ENCODE data around the gene CCT7. TPM values are rescaled to one million over a fixed set of nuclear protein-coding genes. Genes with fewer than 3 reads are reported as not detected.
"Not testable (repeated sequence)": the region's sequence is repeated elsewhere in the genome, so short reads cannot be mapped to it uniquely, and the experiment has no call there.

The CCT7 gene
- total and polyA plus RNA-seq, 2 donors (not counting 3 experiments of a cell fraction or from before 2014, with no cell fraction given) = 343 to 362 TPM

- DNase-seq (ENCODE audit: low read depth, low spot score) (no peak), FAIRE-seq (no peak)
- ChIA-PET CTCF (interaction anchor here (0.8 to 3.3 kb wide), 3 partner anchors 10 to 304 kb away, joined by 3 to 10 read pairs (median 7); no protein-coding TSS in a partner anchor), POLR2A (interaction anchor here (0.7 kb wide), 1 partner anchor 134 kb away, joined by 4 read pairs; no protein-coding TSS in a partner anchor)
- H3K4me2 ChIP-seq (ENCODE audit: insufficient read depth, low read length) = no peak overlapping the region
- H3K27me3 ChIP-seq (ENCODE audit: control insufficient read depth in 2 of 2, insufficient read depth in 2 of 2, low read length in 2 of 2) = peaks cover 26 to 36% of the 10 kb centered on the region in 2 experiments
- no peak overlapping the region for H3K9ac ChIP-seq (replicated peaks; ENCODE audit: extremely low read depth, insufficient read depth, low read length)
- H3K4me3 ChIP-seq (replicated peaks in 1 of 3; ENCODE audit: insufficient read depth in 1 of 3, low read depth in 1 of 3, low read length in 3 of 3) = no peak overlapping the region
- H3K4me1 ChIP-seq (ENCODE audit: control insufficient read depth, extremely low read depth, insufficient read depth, low read length) = peaks cover under 1% of the 10 kb centered on the region
- H3K36me3 ChIP-seq (ENCODE audit: control insufficient read depth in 2 of 2, extremely low read depth in 1 of 2, insufficient read depth in 2 of 2, low read length in 2 of 2) = no peaks in the 10 kb centered on the region
- H2AFZ ChIP-seq (ENCODE audit: low read depth, low read length) = no peak overlapping the region
- H3K79me2 ChIP-seq (ENCODE audit: control insufficient read depth, insufficient read depth, low read length) = no peaks in the 10 kb centered on the region
- no peak overlapping the region for H3K27ac ChIP-seq (ENCODE audit: insufficient read depth, low read depth, low read length)
- no peaks in the 10 kb centered on the region for H3K9me3 ChIP-seq (replicated peaks; ENCODE audit: control insufficient read depth, insufficient read depth, low read length)
- no TSS peak for BruUV-seq (replicated peaks)
- TF ChIP-seq POLR2A (IDR thresholded peaks at IDR 0.05; ENCODE audit: low read depth, low read length) (no peak), GATA2 (IDR thresholded peaks at IDR 0.05; ENCODE audit: insufficient read depth, insufficient read length, low read depth, low read length) (no peak), JUN (IDR thresholded peaks at IDR 0.05; ENCODE audit: borderline replicate concordance, insufficient read depth, insufficient read length, low read depth) (no peak), FOS (IDR thresholded peaks at IDR 0.05; ENCODE audit: borderline replicate concordance, insufficient read depth, low read length) (no peak), MYC (IDR thresholded peaks at IDR 0.05; ENCODE audit: low read depth, low read length) (no peak)
- dilution Hi-C loops (cut with MboI; ENCODE audit: extremely low pct_ligation_motif_present, low sequenced_read_pairs) (no loop called here), intact Hi-C loops (cut with micrococcal nuclease) (no loop called here)
- H3K9me1 ChIP-seq (replicated peaks; ENCODE audit: control insufficient read depth, extremely low read depth, insufficient read depth, low read length) = no peaks in the 10 kb centered on the region
- H4K20me1 ChIP-seq (replicated peaks; ENCODE audit: control insufficient read depth, extremely low read depth, insufficient read depth, low read length) = no peaks in the 10 kb centered on the region
Observed at GRCh38 chr2:73197579-73197978, 36.5 kb upstream of the CCT7 start.

- H3K4me2 ChIP-seq (ENCODE audit: insufficient read depth, low read length); H3K4me3 ChIP-seq (replicated peaks in 1 of 3; ENCODE audit: insufficient read depth in 1 of 3, low read depth in 1 of 3, low read length in 3 of 3); H3K9me3 ChIP-seq (replicated peaks; ENCODE audit: control insufficient read depth, insufficient read depth, low read length); intact Hi-C loops (cut with micrococcal nuclease); H4K20me1 ChIP-seq (replicated peaks; ENCODE audit: control insufficient read depth, extremely low read depth, insufficient read depth, low read length); DNase-seq (ENCODE audit: low read depth, low spot score); H3K27ac ChIP-seq (ENCODE audit: insufficient read depth, low read depth, low read length); H3K4me1 ChIP-seq (ENCODE audit: control insufficient read depth, extremely low read depth, insufficient read depth, low read length); BruUV-seq (replicated peaks); H3K79me2 ChIP-seq (ENCODE audit: control insufficient read depth, insufficient read depth, low read length); H3K9ac ChIP-seq (replicated peaks; ENCODE audit: extremely low read depth, insufficient read depth, low read length); POLR2A ChIA-PET; FAIRE-seq; H2AFZ ChIP-seq (ENCODE audit: low read depth, low read length); dilution Hi-C loops (cut with MboI; ENCODE audit: extremely low pct_ligation_motif_present, low sequenced_read_pairs); H3K36me3 ChIP-seq (ENCODE audit: control insufficient read depth in 2 of 2, extremely low read depth in 1 of 2, insufficient read depth in 2 of 2, low read length in 2 of 2); H3K9me1 ChIP-seq (replicated peaks; ENCODE audit: control insufficient read depth, extremely low read depth, insufficient read depth, low read length): not testable (repeated sequence)
- peaks cover 44 to 58% of the 10 kb centered on the region in 2 experiments for H3K27me3 ChIP-seq (ENCODE audit: control insufficient read depth in 2 of 2, insufficient read depth in 2 of 2, low read length in 2 of 2)
- CTCF ChIA-PET = interaction anchor here (1.4 kb wide), 1 partner anchor 12 kb away, joined by 6 read pairs; no protein-coding TSS in a partner anchor
Observed at GRCh38 chr2:73200281-73200680, 33.8 kb upstream of the CCT7 start.

Measured in endothelial cell of umbilical vein (primary cell).